WERI-Rb-1 (cell line): ENCODE measurements around the gene KRTAP9-9.

ENCODE experiments used
- DNase-seq: peaks from one replicate; pipeline ENCODE4 v3.0.0-alpha.2; 2020
- H3K27ac ChIP-seq: fragments of 250-450 bp; sonication (Bioruptor Pico); 2 replicates; pipeline ENCODE4 v1.5.1; 2020; ENCODE audit warnings: mild to moderate bottlenecking, moderate library complexity
- H3K27me3 ChIP-seq: fragments of 250-450 bp; sonication (Bioruptor Pico); 2 replicates; pipeline ENCODE4 v1.5.1; 2021; ENCODE audit warnings: mild to moderate bottlenecking, low read depth, moderate library complexity; ENCODE audit not compliant: insufficient read depth, severe bottlenecking
- H3K36me3 ChIP-seq: fragments of 250-450 bp; sonication (Bioruptor Pico); 2 replicates; pipeline ENCODE4 v1.5.1; 2020; ENCODE audit warnings: mild to moderate bottlenecking, moderate library complexity
- H3K4me3 ChIP-seq: 2 replicates; pipeline ENCODE4 v1.5.1; 2011; ENCODE audit warnings: low read depth, mild to moderate bottlenecking, control low read depth, low read length
- H3K9me3 ChIP-seq: fragments of 250-450 bp; sonication (Bioruptor Pico); 2 replicates; pipeline ENCODE4 v1.5.1; 2021; ENCODE audit warnings: mild to moderate bottlenecking, moderate library complexity; ENCODE audit not compliant: severe bottlenecking
- TF ChIP-seq, protein P1 (sequence below): IDR thresholded peaks from 2 replicates; pipeline ENCODE4 v1.5.1; 2011; ENCODE audit warnings: low read depth, mild to moderate bottlenecking, control low read depth, inconsistent platforms, low read length

The KRTAP9-9 gene

DNA sequence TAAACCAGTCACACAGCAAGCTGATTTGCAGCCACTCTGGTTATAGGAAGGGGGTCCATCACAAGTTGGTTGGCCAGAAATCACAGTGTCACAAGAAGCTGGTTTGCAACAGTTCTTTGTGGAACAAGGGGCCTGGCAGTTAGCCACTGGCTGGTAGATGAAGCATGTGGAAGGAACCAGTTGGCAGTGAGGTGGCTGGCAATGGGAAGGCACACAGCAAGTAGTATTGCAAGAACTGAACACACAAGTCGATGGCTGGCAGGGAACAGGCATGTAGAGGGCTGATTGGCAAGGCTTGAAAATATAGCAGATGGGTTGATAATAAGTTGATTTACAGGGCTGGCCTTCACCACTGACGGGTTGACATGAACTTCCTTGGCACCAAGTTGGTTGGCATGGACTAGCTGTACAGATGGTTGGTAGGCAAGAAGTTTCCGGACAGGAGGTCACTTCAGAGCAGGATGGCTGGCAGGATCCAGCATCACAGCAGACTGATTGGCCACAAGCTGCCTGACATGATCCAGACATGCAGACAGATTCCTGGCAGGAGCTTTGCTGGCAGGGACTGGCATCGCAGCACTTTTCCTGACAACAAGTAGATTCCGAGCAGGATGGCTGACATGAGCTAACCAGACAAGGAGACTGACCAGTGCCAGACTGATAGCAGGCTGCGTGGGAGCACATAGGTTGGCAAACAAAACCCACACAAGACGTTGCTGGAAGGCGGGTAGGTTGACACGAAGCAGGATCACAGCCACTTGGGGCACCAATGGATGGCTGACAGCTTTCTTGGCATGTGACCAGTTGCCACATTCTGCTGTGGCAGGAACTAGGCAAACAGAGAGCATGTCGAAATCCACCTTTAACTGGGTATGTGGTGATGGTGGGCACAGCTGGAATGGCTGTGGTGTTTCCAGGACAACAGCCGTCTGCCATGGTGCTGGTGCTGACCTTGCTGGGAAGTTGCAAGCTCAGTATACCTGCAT is 47.0 kb downstream of the KRTAP9-9 start, which contains the start of gene KRTAP29-1:
Gene KRTAP29-1, minus strand, starts transcription at position 936 of the 986 bp plus-strand sequence. Its CDS starts 0 bp downstream, at position 936.
- Histone ChIP-seq H3K27ac (no peak within 1 kb of the TSS), H3K9me3 (peaks cover 3% of the 10 kb centered on the region), H3K36me3 (no peaks in the 10 kb centered on the region), H3K27me3 (peaks cover 94% of the 10 kb centered on the region), H3K4me3 (no peak within 1 kb of the TSS)
- TF ChIP-seq, protein P1, sequence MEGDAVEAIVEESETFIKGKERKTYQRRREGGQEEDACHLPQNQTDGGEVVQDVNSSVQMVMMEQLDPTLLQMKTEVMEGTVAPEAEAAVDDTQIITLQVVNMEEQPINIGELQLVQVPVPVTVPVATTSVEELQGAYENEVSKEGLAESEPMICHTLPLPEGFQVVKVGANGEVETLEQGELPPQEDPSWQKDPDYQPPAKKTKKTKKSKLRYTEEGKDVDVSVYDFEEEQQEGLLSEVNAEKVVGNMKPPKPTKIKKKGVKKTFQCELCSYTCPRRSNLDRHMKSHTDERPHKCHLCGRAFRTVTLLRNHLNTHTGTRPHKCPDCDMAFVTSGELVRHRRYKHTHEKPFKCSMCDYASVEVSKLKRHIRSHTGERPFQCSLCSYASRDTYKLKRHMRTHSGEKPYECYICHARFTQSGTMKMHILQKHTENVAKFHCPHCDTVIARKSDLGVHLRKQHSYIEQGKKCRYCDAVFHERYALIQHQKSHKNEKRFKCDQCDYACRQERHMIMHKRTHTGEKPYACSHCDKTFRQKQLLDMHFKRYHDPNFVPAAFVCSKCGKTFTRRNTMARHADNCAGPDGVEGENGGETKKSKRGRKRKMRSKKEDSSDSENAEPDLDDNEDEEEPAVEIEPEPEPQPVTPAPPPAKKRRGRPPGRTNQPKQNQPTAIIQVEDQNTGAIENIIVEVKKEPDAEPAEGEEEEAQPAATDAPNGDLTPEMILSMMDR: no peak
- no peak for DNase-seq

DNA sequence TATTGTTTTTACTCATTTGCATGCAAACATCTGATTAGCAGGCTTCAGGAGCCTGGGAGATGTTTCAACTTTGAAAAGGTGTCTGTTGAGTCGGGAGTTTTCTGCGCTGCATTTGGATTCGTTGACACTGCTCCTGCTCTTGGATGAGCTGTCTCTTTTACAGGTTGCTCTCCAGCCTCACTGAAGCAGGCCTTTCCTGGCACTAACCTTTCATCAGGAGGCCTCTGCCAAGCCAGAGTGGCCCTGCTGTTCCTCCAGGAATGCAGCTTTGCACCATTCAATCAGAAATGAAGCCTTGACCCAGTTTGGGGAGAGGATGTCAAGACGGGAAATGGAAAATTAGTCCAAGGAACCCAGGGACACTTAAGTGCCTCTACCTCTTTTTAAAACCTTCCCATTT is 47.8 kb downstream of the KRTAP9-9 start:
- Histone ChIP-seq H3K4me3 (no peak overlapping the region), H3K36me3 (no peaks in the 10 kb centered on the region), H3K9me3 (peaks cover 3% of the 10 kb centered on the region), H3K27ac (no peak overlapping the region), H3K27me3 (peaks cover 96% of the 10 kb centered on the region)
- TF ChIP-seq, protein P1: no peak
- DNase-seq: no peak

DNA sequence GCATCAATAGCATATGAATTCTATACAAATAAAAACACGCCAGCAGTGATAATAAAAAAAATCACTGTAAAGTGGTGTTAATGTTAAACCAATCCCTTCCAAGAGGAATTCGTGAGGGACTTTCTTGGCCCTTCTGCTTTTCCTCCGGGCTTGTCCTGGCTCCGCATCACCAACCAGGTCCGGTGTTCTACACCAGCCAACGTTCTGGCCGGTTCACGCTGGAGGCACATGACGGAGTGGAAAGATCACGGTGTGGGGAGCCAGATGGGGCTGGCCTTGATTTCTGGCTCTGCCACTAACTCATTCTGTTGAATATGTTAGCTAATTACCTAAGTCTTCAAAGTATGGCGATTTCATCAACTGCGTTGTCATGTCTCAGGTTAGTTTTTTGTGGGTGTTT is 48.9 kb downstream of the KRTAP9-9 start:
- Histone ChIP-seq H3K9me3 (peaks cover 3% of the 10 kb centered on the region), H3K27ac (no peak overlapping the region), H3K36me3 (no peaks in the 10 kb centered on the region), H3K27me3 (peaks cover 96% of the 10 kb centered on the region), H3K4me3 (no peak overlapping the region)
- TF ChIP-seq, protein P1: no peak
- DNase-seq: no peak
